Suprapubic skin (tissue), 4 donors: ENCODE data around the gene TCP10L. TPM values are rescaled to one million over a fixed set of nuclear protein-coding genes. Genes with fewer than 3 reads are reported as not detected.
A peak's percentile ranks its signal among the peaks of the same experiment; 100 is the strongest.

ENCODE experiments used
- DNase-seq, 2 donors: peaks; one replicate each; pipeline ENCODE4 v3.0.0-alpha.2; 2019; ENCODE audit warnings: low spot score in 2 of 2
- H3K27ac ChIP-seq: fragments of 200-600 bp; sonication (generic); one replicate; pipeline ENCODE4 v1.5.1; 2019
- H3K27me3 ChIP-seq: fragments of 200-600 bp; sonication (generic); one replicate; pipeline ENCODE4 v1.5.1; 2019
- H3K36me3 ChIP-seq: fragments of 200-600 bp; sonication (generic); one replicate; pipeline ENCODE4 v1.5.1; 2019
- H3K4me1 ChIP-seq: fragments of 200-600 bp; sonication (generic); one replicate; pipeline ENCODE4 v1.5.1; 2019
- H3K4me3 ChIP-seq: fragments of 200-600 bp; sonication (generic); one replicate; pipeline ENCODE4 v1.5.1; 2019; ENCODE audit warnings: mild to moderate bottlenecking
- H3K9me3 ChIP-seq: fragments of 200-600 bp; sonication (generic); one replicate; pipeline ENCODE4 v1.5.1; 2019
- CTCF ChIP-seq, 2 donors: fragments of 200-600 bp in 1 of 2; fragments of 450-650 bp in 1 of 2; sonication (generic) in 1 of 2; IDR thresholded peaks; one replicate each; pipeline ENCODE4 v1.5.1; 2016 to 2019; ENCODE audit warnings: antibody characterized with exemption in 2 of 2, mild to moderate bottlenecking in 1 of 2, moderate library complexity in 1 of 2
- EP300 ChIP-seq: sonication (generic); formaldehyde crosslinking; IDR thresholded peaks from one replicate; pipeline ENCODE4 v1.6.1; 2017; ENCODE audit warnings: antibody characterized with exemption
- POLR2A ChIP-seq, 2 donors: fragments of 450-650 bp; IDR thresholded peaks; one replicate each; pipeline ENCODE4 v1.6.1; 2017; ENCODE audit warnings: antibody characterized with exemption in 2 of 2, mild to moderate bottlenecking in 2 of 2, moderate library complexity in 2 of 2
- POLR2AphosphoS5 ChIP-seq, 3 donors: sonication (generic); formaldehyde crosslinking; IDR thresholded peaks; one replicate each; pipeline ENCODE4 v1.6.1; 2017; ENCODE audit warnings: antibody characterized with exemption in 3 of 3
- WGBS: methylation state at CpG from one replicate; pipeline ENCODE4 v1.1.5; 2018; 5-methylcytosine and 5-hydroxymethylcytosine counted together
- total RNA-seq, 4 donors: library from RNA; depleted of rRNA; stranded (reverse); fragments of >200 nt; gene quantifications; one replicate each; pipeline ENCODE4 v1.1.0, GENCODE V29; 2016

Gene TCP10L
- total RNA-seq, 4 donors from 2014 or later: 2.2 TPM; not detected in 3

GRCh38 chr21:32523988-32524719 lies 61.2 kb downstream of the TCP10L start:
- WGBS: 59% methylated on average over 8 of the region's 8 CpGs
- H3K9me3 ChIP-seq: no peaks in the 10 kb centered on the region
- TF ChIP-seq POLR2A (IDR thresholded peaks at IDR 0.05) (no peak), CTCF (IDR thresholded peaks at IDR 0.05) (no peak), EP300 (no peak), POLR2AphosphoS5 (IDR thresholded peaks at IDR 0.05) (no peak)
- H3K4me3 ChIP-seq: no peak overlapping the region
- peak overlapping the region; percentile 54 for H3K27ac ChIP-seq
- no peaks in the 10 kb centered on the region for H3K27me3 ChIP-seq
- H3K36me3 ChIP-seq: no peaks in the 10 kb centered on the region
- H3K4me1 ChIP-seq: peaks cover 21% of the 10 kb centered on the region
- no peak for DNase-seq

Other genes with a start within 250 kb of the TCP10L start
- gene URB1, start 192.5 kb downstream of the TCP10L start, total RNA-seq: 10 to 100 TPM; 23.7 to 49.4 (median 33.0) TPM
- 10 to 100 TPM; 57.1 to 98.6 (median 63.2) TPM for gene EVA1C, start 172.8 kb downstream of the TCP10L start, total RNA-seq
- gene CFAP298, start 26.9 kb upstream of the TCP10L start, total RNA-seq: 10 to 100 TPM; 26.0 to 37.1 (median 31.5) TPM
- 10 to 100 TPM in 1 of 4 donors, 1 to 10 TPM in 3; 4.3 to 20.3 (median 9.6) TPM for gene SYNJ1, start 142.5 kb upstream of the TCP10L start, total RNA-seq
- gene PAXBP1, start 186.2 kb upstream of the TCP10L start, total RNA-seq: 100 to 1,000 TPM in 1 of 4 donors, 10 to 100 TPM in 3; 24.6 to 116 (median 29.3) TPM